ENCODE results near the gene VPS18. TPM values are rescaled to one million over a fixed set of nuclear protein-coding genes. Genes with fewer than 3 reads are reported as not detected.

Gene VPS18
- total RNA-seq, 1 donor from 2014 or later: 8.0 TPM

DNA sequence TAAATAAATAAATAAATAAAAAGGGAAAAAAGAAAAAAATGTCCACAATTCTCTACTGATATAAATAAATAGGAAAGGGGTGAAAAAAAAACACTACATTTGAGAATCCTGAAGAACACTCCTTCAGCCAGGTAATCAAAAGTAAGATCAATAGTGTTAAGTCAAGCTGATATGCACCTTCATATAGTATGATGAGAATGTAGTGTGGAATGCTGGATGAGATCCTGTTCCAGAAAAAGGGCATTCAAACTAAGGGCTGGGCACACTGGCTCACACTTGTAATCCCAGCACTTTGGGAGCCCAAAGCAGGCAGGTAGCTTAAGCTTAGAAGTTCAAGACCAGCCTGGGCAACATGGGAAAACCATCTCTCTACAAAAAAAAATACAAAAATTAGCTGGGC, 5.1 kb upstream of the VPS18 start:
- Histone ChIP-seq H3K9ac (no peak overlapping the region), H3K9me3 (ENCODE audit: low read depth) (no peaks in the 10 kb centered on the region), H2AFZ (replicated peaks) (no peak overlapping the region), H4K20me1 (ENCODE audit: low read depth) (no peaks in the 10 kb centered on the region), H3K79me2 (ENCODE audit: low read depth) (no peaks in the 10 kb centered on the region), H3K4me2 (no peak overlapping the region), H3F3A (ENCODE audit: low read depth) (no peaks in the 10 kb centered on the region), H3K36me3 (no peaks in the 10 kb centered on the region), H3K4me1 (no peaks in the 10 kb centered on the region), H3K4me3 (no peak overlapping the region), H3K27me3 (peaks cover 20% of the 10 kb centered on the region), H3K27ac (no peak overlapping the region)
- no peak for DNase-seq (ENCODE audit: low spot score)
- H3K27me3 Mint-ChIP-seq (ENCODE audit: insufficient read depth, low read depth): peaks cover 6% of the 10 kb centered on the region
- no peak overlapping the region for H3K4me3 Mint-ChIP-seq
- no peaks in the 10 kb centered on the region for H3K36me3 Mint-ChIP-seq
- TF ChIP-seq EZH2phosphoT487 (IDR thresholded peaks at IDR 0.05) (no peak), EZH2 (IDR thresholded peaks at IDR 0.05) (no peak)
- TF ChIP-seq, protein P1, sequence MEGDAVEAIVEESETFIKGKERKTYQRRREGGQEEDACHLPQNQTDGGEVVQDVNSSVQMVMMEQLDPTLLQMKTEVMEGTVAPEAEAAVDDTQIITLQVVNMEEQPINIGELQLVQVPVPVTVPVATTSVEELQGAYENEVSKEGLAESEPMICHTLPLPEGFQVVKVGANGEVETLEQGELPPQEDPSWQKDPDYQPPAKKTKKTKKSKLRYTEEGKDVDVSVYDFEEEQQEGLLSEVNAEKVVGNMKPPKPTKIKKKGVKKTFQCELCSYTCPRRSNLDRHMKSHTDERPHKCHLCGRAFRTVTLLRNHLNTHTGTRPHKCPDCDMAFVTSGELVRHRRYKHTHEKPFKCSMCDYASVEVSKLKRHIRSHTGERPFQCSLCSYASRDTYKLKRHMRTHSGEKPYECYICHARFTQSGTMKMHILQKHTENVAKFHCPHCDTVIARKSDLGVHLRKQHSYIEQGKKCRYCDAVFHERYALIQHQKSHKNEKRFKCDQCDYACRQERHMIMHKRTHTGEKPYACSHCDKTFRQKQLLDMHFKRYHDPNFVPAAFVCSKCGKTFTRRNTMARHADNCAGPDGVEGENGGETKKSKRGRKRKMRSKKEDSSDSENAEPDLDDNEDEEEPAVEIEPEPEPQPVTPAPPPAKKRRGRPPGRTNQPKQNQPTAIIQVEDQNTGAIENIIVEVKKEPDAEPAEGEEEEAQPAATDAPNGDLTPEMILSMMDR (IDR thresholded peaks at IDR 0.05): no peak
- H3K27ac Mint-ChIP-seq: no peak overlapping the region
- no peaks in the 10 kb centered on the region for H3K9me3 Mint-ChIP-seq
- H3K4me1 Mint-ChIP-seq: peaks cover 9% of the 10 kb centered on the region

DNA sequence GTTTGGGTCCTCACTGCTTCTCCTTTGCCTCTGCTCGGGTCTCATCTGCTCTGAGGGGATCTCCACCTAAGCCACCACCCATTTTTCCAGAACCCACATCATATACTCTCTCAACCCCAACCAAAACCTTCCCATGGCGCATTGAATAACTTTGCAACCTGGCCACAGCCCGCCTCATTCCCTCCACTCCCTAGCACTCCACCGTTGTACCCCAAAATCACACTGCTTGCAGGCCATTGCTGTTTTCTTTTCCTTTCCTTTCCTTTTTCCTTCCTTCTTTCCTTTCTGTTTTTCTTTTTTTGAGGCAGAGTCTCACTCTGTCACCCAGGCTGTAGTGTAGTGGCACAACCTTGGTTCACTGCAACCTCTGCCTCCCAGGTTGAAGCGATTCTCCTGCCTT, 3.1 kb upstream of the VPS18 start:
- Histone ChIP-seq H3K79me2 (ENCODE audit: low read depth) (peaks cover 17% of the 10 kb centered on the region), H3F3A (ENCODE audit: low read depth) (peaks cover 4% of the 10 kb centered on the region), H3K27me3 (peaks cover 20% of the 10 kb centered on the region), H3K27ac (no peak overlapping the region), H3K9ac (no peak overlapping the region), H3K9me3 (ENCODE audit: low read depth) (no peaks in the 10 kb centered on the region), H3K36me3 (no peaks in the 10 kb centered on the region), H3K4me3 (no peak overlapping the region), H4K20me1 (ENCODE audit: low read depth) (no peaks in the 10 kb centered on the region), H2AFZ (replicated peaks) (peak overlapping the region; percentile 19), H3K4me2 (no peak overlapping the region), H3K4me1 (peaks cover 7% of the 10 kb centered on the region)
- Mint-ChIP-seq H3K36me3 (peaks cover 3% of the 10 kb centered on the region), H3K9me3 (no peaks in the 10 kb centered on the region), H3K27ac (no peak overlapping the region), H3K27me3 (ENCODE audit: insufficient read depth, low read depth) (peaks cover 9% of the 10 kb centered on the region), H3K4me1 (peaks cover 22% of the 10 kb centered on the region), H3K4me3 (no peak overlapping the region)
- DNase-seq (ENCODE audit: low spot score): no peak
- TF ChIP-seq EZH2 (IDR thresholded peaks at IDR 0.05) (no peak), EZH2phosphoT487 (IDR thresholded peaks at IDR 0.05) (no peak)
- TF ChIP-seq, protein P1 (IDR thresholded peaks at IDR 0.05): no peak

DNA sequence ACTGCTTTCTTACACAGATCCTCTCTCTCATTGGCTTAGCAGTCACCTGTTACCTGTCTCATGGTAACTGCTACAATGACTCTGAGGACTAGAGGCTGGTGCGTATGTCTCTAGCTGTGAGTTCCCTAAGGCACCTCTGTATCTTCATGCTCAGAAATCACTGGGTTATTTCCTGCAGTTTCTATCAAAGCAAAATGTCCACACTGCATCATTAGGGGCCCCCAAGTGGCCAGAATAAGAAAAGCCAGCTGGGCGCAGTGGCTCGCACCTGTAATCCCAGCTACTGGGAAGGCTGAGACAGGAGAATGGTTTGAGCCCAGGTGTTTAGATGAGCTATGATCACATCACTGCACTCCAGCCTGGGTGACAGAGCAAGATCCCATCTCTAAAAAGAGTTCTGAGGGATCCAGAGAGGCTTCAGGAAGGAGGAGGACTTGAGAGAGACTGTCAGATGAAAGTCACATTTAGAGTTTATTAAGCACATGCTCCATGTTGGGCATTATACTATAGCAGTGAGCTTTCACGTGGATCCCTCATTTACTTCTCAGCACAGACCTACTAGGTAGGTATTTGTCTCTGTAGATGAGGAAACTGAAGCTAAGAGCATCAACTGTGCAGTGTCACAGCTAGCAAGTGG, 2.3 kb upstream of the VPS18 start:
- Histone ChIP-seq H3F3A (ENCODE audit: low read depth) (peaks cover 4% of the 10 kb centered on the region), H3K79me2 (ENCODE audit: low read depth) (peaks cover 25% of the 10 kb centered on the region), H3K4me2 (no peak overlapping the region), H3K9me3 (ENCODE audit: low read depth) (no peaks in the 10 kb centered on the region), H3K9ac (no peak overlapping the region), H3K36me3 (no peaks in the 10 kb centered on the region), H3K4me1 (peaks cover 7% of the 10 kb centered on the region), H3K4me3 (no peak overlapping the region), H3K27ac (no peak overlapping the region), H2AFZ (replicated peaks) (peak overlapping the region; percentile 19), H4K20me1 (ENCODE audit: low read depth) (no peaks in the 10 kb centered on the region), H3K27me3 (peaks cover 20% of the 10 kb centered on the region)
- H3K9me3 Mint-ChIP-seq: no peaks in the 10 kb centered on the region
- peaks cover 9% of the 10 kb centered on the region for H3K27me3 Mint-ChIP-seq (ENCODE audit: insufficient read depth, low read depth)
- peak overlapping the region; percentile 52 for H3K27ac Mint-ChIP-seq
- peaks cover 23% of the 10 kb centered on the region for H3K4me1 Mint-ChIP-seq
- TF ChIP-seq EZH2phosphoT487 (IDR thresholded peaks at IDR 0.05) (no peak), EZH2 (IDR thresholded peaks at IDR 0.05) (no peak)
- TF ChIP-seq, protein P1 (IDR thresholded peaks at IDR 0.05): peak; percentile 74
- H3K4me3 Mint-ChIP-seq: peak overlapping the region; percentile 27
- peaks cover 4% of the 10 kb centered on the region for H3K36me3 Mint-ChIP-seq
- DNase-seq (ENCODE audit: low spot score): peak; percentile 56

Data from neural progenitor cell (in vitro differentiated cells).